GM19397 (cell line): ENCODE data around the gene HIPK2.

Source experiments
- ATAC-seq: cut with Tn5 transposase; IDR thresholded peaks from one replicate; pipeline ENCODE4 v1.9.1; 2021; ENCODE audit warnings: mild to moderate bottlenecking, moderate library complexity; ENCODE audit not compliant: unreplicated experiment

HIPK2 gene

GRCh38 chr7:139737221-139738100 is 40.3 kb downstream of the HIPK2 start:
- no peak for ATAC-seq

- ATAC-seq, result no peak
Measured at GRCh38 chr7:139735912-139736595, 41.7 kb downstream of the HIPK2 start.

- ATAC-seq, result no peak
Measured at GRCh38 chr7:139735466-139735865, 42.3 kb downstream of the HIPK2 start.

- ATAC-seq, result no peak
Measured at GRCh38 chr7:139734395-139734794, 43.4 kb downstream of the HIPK2 start.

- no peak for ATAC-seq
Measured at GRCh38 chr7:139733751-139734150, 44.0 kb downstream of the HIPK2 start.

- no peak for ATAC-seq
Measured at GRCh38 chr7:139732471-139733167, 45.2 kb downstream of the HIPK2 start.

- no peak for ATAC-seq
Measured at GRCh38 chr7:139731802-139732470, 45.9 kb downstream of the HIPK2 start.

- peak; percentile 80 for ATAC-seq
Measured at GRCh38 chr7:139730746-139731612, 46.8 kb downstream of the HIPK2 start.

- ATAC-seq, result no peak
Measured at GRCh38 chr7:139728203-139728602, 49.6 kb downstream of the HIPK2 start.

- ATAC-seq, result no peak
Measured at GRCh38 chr7:139727151-139727705, 50.6 kb downstream of the HIPK2 start.

GRCh38 chr7:139726485-139726869 is 51.3 kb downstream of the HIPK2 start:
- ATAC-seq, result no peak

- ATAC-seq, result no peak
Measured at GRCh38 chr7:139725858-139726484, 51.8 kb downstream of the HIPK2 start.

GRCh38 chr7:139725077-139725476 is 52.7 kb downstream of the HIPK2 start:
- peak; percentile 77 for ATAC-seq

GRCh38 chr7:139722604-139723003 is 55.2 kb downstream of the HIPK2 start:
- ATAC-seq, result no peak

- ATAC-seq, result no peak
Measured at GRCh38 chr7:139721821-139722220, 56.0 kb downstream of the HIPK2 start.

- ATAC-seq, result no peak
Measured at GRCh38 chr7:139721417-139721816, 56.4 kb downstream of the HIPK2 start.

- no peak for ATAC-seq
Measured at GRCh38 chr7:139720705-139721231, 57.0 kb downstream of the HIPK2 start.

- ATAC-seq, result no peak
Measured at GRCh38 chr7:139720186-139720585, 57.6 kb downstream of the HIPK2 start.

- no peak for ATAC-seq
Measured at GRCh38 chr7:139718859-139719258, 58.9 kb downstream of the HIPK2 start.
